SK-N-SH (cell line): ENCODE data around the gene ME1. TPM values are rescaled to one million over a fixed set of nuclear protein-coding genes. Genes with fewer than 3 reads are reported as not detected.
"Not testable (repeated sequence)": the region's sequence is repeated elsewhere in the genome, so short reads cannot be mapped to it uniquely, and the experiment has no call there.

Experiments
- CTCF ChIA-PET: fragments of 300-600, 350-600 bp; formaldehyde crosslinking; extraction: SDS; loops from one replicate; lab custom pipeline; 2021; lab: Yijun Ruan, JAX
- POLR2A ChIA-PET: fragments of 350-600 bp; sonication (Branson Sonifier 250); formaldehyde crosslinking; extraction: SDS; loops from one replicate; lab custom pipeline; 2020; ENCODE audit warnings: antibody characterized with exemption, inconsistent platforms; lab: Yijun Ruan, JAX
- DNase-seq: peaks from one replicate; pipeline ENCODE4 v3.0.0; 2012
- H2AFZ ChIP-seq: fragments of 200-600 bp; sonication (generic); 2 replicates; pipeline ENCODE4 v1.8.1; 2016; ENCODE audit warnings: antibody characterized with exemption, mild to moderate bottlenecking, low read depth
- H3F3A ChIP-seq: fragments of 200-600 bp; sonication (generic); replicated peaks from 2 replicates; pipeline ENCODE3; 2016; ENCODE audit warnings: antibody characterized with exemption, mild to moderate bottlenecking; ENCODE audit not compliant: insufficient read depth
- H3K27ac ChIP-seq, 2 experiments: fragments of 200-500 bp in 1 of 2; fragments of 200-600 bp in 1 of 2; sonication (Bioruptor generic) in 1 of 2; sonication (generic), shearing (Covaris generic) in 1 of 2; 2 replicates each; pipeline versions ENCODE4 v1.5.1 to v1.6.1; 2014 to 2016; ENCODE audit warnings: low read depth in 2 of 2, inconsistent platforms in 1 of 2, low read length in 1 of 2, mild to moderate bottlenecking in 1 of 2, mixed read lengths in 1 of 2
- H3K27me3 ChIP-seq: fragments of 200-600 bp; sonication (generic), shearing (Covaris generic); 2 replicates; pipeline ENCODE4 v1.6.1; 2016; ENCODE audit warnings: mixed run types; ENCODE audit not compliant: insufficient read depth
- H3K36me3 ChIP-seq, 2 experiments: fragments of 200-500 bp in 1 of 2; fragments of 200-600 bp in 1 of 2; sonication (Bioruptor generic) in 1 of 2; sonication (generic) in 1 of 2; replicated peaks in 1 of 2; 2 replicates each; pipeline versions ENCODE3 to v1.5.1; 2014 to 2016; ENCODE audit warnings: low read length in 1 of 2, mild to moderate bottlenecking in 1 of 2; ENCODE audit not compliant: insufficient read depth in 2 of 2, control insufficient read depth in 1 of 2
- H3K4me1 ChIP-seq, 2 experiments: fragments of 200-500 bp in 1 of 2; fragments of 200-600 bp in 1 of 2; sonication (Bioruptor generic) in 1 of 2; sonication (generic), shearing (Covaris generic) in 1 of 2; 2 replicates each; pipeline versions ENCODE4 v1.5.1 to v1.6.1; 2014 to 2016; ENCODE audit warnings: low read depth in 1 of 2, low read length in 1 of 2, mixed run types in 1 of 2; ENCODE audit not compliant: insufficient read depth in 2 of 2, control insufficient read depth in 1 of 2
- H3K4me2 ChIP-seq: fragments of 200-600 bp; sonication (generic), shearing (Covaris generic); 2 replicates; pipeline ENCODE4 v1.6.1; 2017; ENCODE audit warnings: mixed run types
- H3K4me3 ChIP-seq, 2 experiments: fragments of 200-500 bp in 1 of 2; fragments of 200-600 bp in 1 of 2; sonication (Bioruptor generic) in 1 of 2; sonication (generic), shearing (Covaris generic) in 1 of 2; 2 replicates each; pipeline versions ENCODE4 v1.5.1 to v1.8.1; 2014 to 2016; ENCODE audit warnings: low read depth in 2 of 2, inconsistent platforms in 1 of 2, low read length in 1 of 2, mild to moderate bottlenecking in 1 of 2, mixed read lengths in 1 of 2, moderate library complexity in 1 of 2
- H3K79me2 ChIP-seq: fragments of 200-600 bp; sonication (generic); 2 replicates; pipeline ENCODE4 v1.8.1; 2017; ENCODE audit warnings: mild to moderate bottlenecking; ENCODE audit not compliant: insufficient read depth
- H3K9ac ChIP-seq: fragments of 200-600 bp; sonication (generic); 2 replicates; pipeline ENCODE4 v1.6.1; 2017; ENCODE audit warnings: mixed run types
- H3K9me2 ChIP-seq: fragments of 200-600 bp; sonication (generic); 2 replicates; pipeline ENCODE4 v1.6.1; 2017; ENCODE audit warnings: mixed run types
- H3K9me3 ChIP-seq: fragments of 200-600 bp; sonication (generic); 2 replicates; pipeline ENCODE4 v1.6.1; 2017; ENCODE audit warnings: mixed run types, mild to moderate bottlenecking, moderate library complexity
- H4K20me1 ChIP-seq: fragments of 200-600 bp; sonication (generic); 2 replicates; pipeline ENCODE4 v1.6.1; 2017; ENCODE audit warnings: mild to moderate bottlenecking, mixed run types; ENCODE audit not compliant: insufficient read depth
- EP300 ChIP-seq, 2 experiments: IDR thresholded peaks; 2 replicates each; pipeline versions ENCODE4 v1.4.0 to v1.6.1; 2012; ENCODE audit warnings: borderline replicate concordance in 1 of 2, low read depth in 1 of 2, low read length in 1 of 2
- FOSL2 ChIP-seq: IDR thresholded peaks from 2 replicates; pipeline ENCODE4 v1.4.0; 2012; ENCODE audit warnings: low read depth, mild to moderate bottlenecking, moderate library complexity, borderline replicate concordance
- MEF2A ChIP-seq: IDR thresholded peaks from 2 replicates; pipeline ENCODE4 v1.4.0; 2012; ENCODE audit warnings: low read depth, borderline replicate concordance
- MXI1 ChIP-seq: IDR thresholded peaks from 2 replicates; pipeline ENCODE4 v1.6.1; 2012; ENCODE audit warnings: mild to moderate bottlenecking, low read depth, low read length, improper control_type of control experiment
- NFIC ChIP-seq: IDR thresholded peaks from 2 replicates; pipeline ENCODE4 v1.4.0; 2012; ENCODE audit warnings: borderline replicate concordance
- PBX3 ChIP-seq: IDR thresholded peaks from 2 replicates; pipeline ENCODE4; 2012
- RXRA ChIP-seq: IDR thresholded peaks from 2 replicates; pipeline ENCODE4 v1.4.0; 2012; ENCODE audit warnings: low read depth, mild to moderate bottlenecking, borderline replicate concordance
- SIN3A ChIP-seq: IDR thresholded peaks from 2 replicates; pipeline ENCODE4 v1.6.1; 2012; ENCODE audit warnings: low read depth, mild to moderate bottlenecking, low read length, moderate library complexity, borderline replicate concordance
- SMC3 ChIP-seq: IDR thresholded peaks from 2 replicates; pipeline ENCODE4 v1.6.1; 2012; ENCODE audit warnings: low read depth, low read length, improper control_type of control experiment
- TCF12 ChIP-seq: IDR thresholded peaks from 2 replicates; pipeline ENCODE4 v1.4.0; 2012
- YY1 ChIP-seq: IDR thresholded peaks from 2 replicates; pipeline ENCODE4 v1.4.0; 2012; ENCODE audit warnings: low read depth, mild to moderate bottlenecking
- WGBS: methylation state at CpG from one replicate; pipeline ENCODE4 v1.1.6; 2017; ENCODE audit warnings: low lambda C conversion rate; 5-methylcytosine and 5-hydroxymethylcytosine counted together
- polyA plus RNA-seq, 3 experiments: library from polyadenylated mRNA; depleted of rRNA; stranded (reverse); fragments of >200 nt; gene quantifications; 2 replicates each; pipeline ENCODE4 v1.2.3, GENCODE V29; 2012

The ME1 gene
- polyA plus RNA-seq, 1 of the 3 experiments (the other 2 are of a cell fraction) = 4.9 TPM

- POLR2A ChIA-PET = no interaction called here
- Histone ChIP-seq H3K9me3 (no peaks in the 10 kb centered on the region), H3K36me3 (no peaks in the 10 kb centered on the region), H3F3A (no peaks in the 10 kb centered on the region), H2AFZ (no peak overlapping the region), H3K4me3 (no peak overlapping the region), H3K27ac (no peak overlapping the region), H3K79me2 (no peaks in the 10 kb centered on the region), H4K20me1 (no peaks in the 10 kb centered on the region), H3K4me2 (no peak overlapping the region), H3K9me2 (no peaks in the 10 kb centered on the region), H3K9ac (no peak overlapping the region), H3K27me3 (no peaks in the 10 kb centered on the region), H3K4me1 (peaks cover 0 to 25% of the 10 kb centered on the region in 2 experiments; a peak in 2 of 4 replicates)
- no peak for DNase-seq
- CTCF ChIA-PET = no interaction called here
- TF ChIP-seq MXI1 (no peak), FOSL2 (no peak), RXRA (no peak), EP300 (IDR thresholded peaks at IDR 0.05; ENCODE audit: borderline replicate concordance in 1 of 2, low read depth in 1 of 2, low read length in 1 of 2) (no peak), PBX3 (no peak), MEF2A (no peak), SMC3 (no peak), TCF12 (no peak), YY1 (no peak)
- 80% methylated on average over 1 of the region's 1 CpG for WGBS
These were observed 63.7 kb downstream of the ME1 start for GRCh38 chr6:83367104-83367503.

GRCh38 chr6:83365931-83366330, 64.9 kb downstream of the ME1 start:
- no peak overlapping the region for H2AFZ ChIP-seq
- CTCF ChIA-PET = interaction anchor here (1.2 kb wide), 1 partner anchor 308 kb away, joined by 3 read pairs; no protein-coding TSS in a partner anchor
- POLR2A ChIA-PET = no interaction called here
- no peaks in the 10 kb centered on the region for H3K9me3 ChIP-seq
- no peak for DNase-seq
- TF ChIP-seq NFIC = peak; percentile 48; the same call in 1 of the 2 replicates
- no peak for TF ChIP-seq SIN3A
- TF ChIP-seq PBX3 = peak; percentile 26; the same call in 1 of the 2 replicates
- TF ChIP-seq TCF12 = peak; percentile 13; the same call in 1 of the 2 replicates
- 94% methylated on average over 1 of the region's 1 CpG for WGBS
- H3K79me2 ChIP-seq = no peaks in the 10 kb centered on the region
- no peaks in the 10 kb centered on the region for H3K27me3 ChIP-seq
- H3K27ac ChIP-seq = peak overlapping the region in 1 of 2 experiments; percentile 40; a peak in 2 of 4 replicates
- H3K9ac ChIP-seq = no peak overlapping the region
- H3K4me2 ChIP-seq = no peak overlapping the region
- H3K36me3 ChIP-seq = no peaks in the 10 kb centered on the region
- H3K9me2 ChIP-seq = no peaks in the 10 kb centered on the region
- H3K4me3 ChIP-seq = no peak overlapping the region
- peaks cover 0 to 14% of the 10 kb centered on the region in 2 experiments; a peak in 1 of 4 replicates for H3K4me1 ChIP-seq
- no peaks in the 10 kb centered on the region for H3F3A ChIP-seq
- no peaks in the 10 kb centered on the region for H4K20me1 ChIP-seq

- H3K27me3 ChIP-seq, H3F3A ChIP-seq, H3K27ac ChIP-seq, H3K79me2 ChIP-seq, H3K9me3 ChIP-seq, H2AFZ ChIP-seq, H4K20me1 ChIP-seq, H3K36me3 ChIP-seq, H3K4me2 ChIP-seq, H3K9ac ChIP-seq, H3K9me2 ChIP-seq, H3K4me3 ChIP-seq, POLR2A ChIA-PET, CTCF ChIA-PET, DNase-seq: not testable (repeated sequence)
- 91% methylated on average over 6 of the region's 6 CpGs for WGBS
- H3K4me1 ChIP-seq = peaks cover 0 to 10% of the 10 kb centered on the region in 2 experiments; a peak in 1 of 4 replicates
These were observed 68.5 kb downstream of the ME1 start for GRCh38 chr6:83362349-83362748.
